ENCODE results near the gene ERAP2. TPM values are rescaled to one million over a fixed set of nuclear protein-coding genes. Genes with fewer than 3 reads are reported as not detected.

ERAP2 gene
- total RNA-seq: 10 to 100 TPM in 1 of 2 donors, 1 to 10 TPM in 1; 7.7 to 19.0 TPM

GRCh38 chr5:96876292-96876850 lies at the start of gene ERAP2:
TSS of gene ERAP2 (plus strand) at chr5:96876500. CDS start at chr5:96879686, 3,186 bp downstream.
- DNase-seq (ENCODE audit: low spot score): no peak
- WGBS: 17% methylated on average over 6 of the region's 6 CpGs
- Histone ChIP-seq H3K36me3 (no peaks in the 10 kb centered on the region), H3K27ac (peak within 1 kb of the TSS; percentile 70 to 73), H3K4me1 (replicated peaks) (no peaks in the 10 kb centered on the region), H3K27me3 (replicated peaks; ENCODE audit: insufficient read depth) (no peaks in the 10 kb centered on the region), H3K9me3 (no peaks in the 10 kb centered on the region), H3K4me3 (peak within 1 kb of the TSS; percentile 39 to 42)
- TF ChIP-seq POLR2AphosphoS5 (IDR thresholded peaks at IDR 0.05) (peak; percentile 53), CTCF (IDR thresholded peaks at IDR 0.05) (no peak)
- intact Hi-C loops (cut with DNase I): loop anchor here (5.0 kb wide), 1 partner anchor 61 kb away; the partner anchor contains the start of gene LNPEP

- Histone ChIP-seq H3K4me1 (replicated peaks) (no peaks in the 10 kb centered on the region), H3K27ac (no peak overlapping the region), H3K36me3 (no peaks in the 10 kb centered on the region), H3K4me3 (no peak overlapping the region), H3K27me3 (replicated peaks; ENCODE audit: insufficient read depth) (no peaks in the 10 kb centered on the region), H3K9me3 (no peaks in the 10 kb centered on the region)
- 92% methylated on average over 6 of the region's 6 CpGs for WGBS
- DNase-seq (ENCODE audit: low spot score): no peak
- no peak for TF ChIP-seq POLR2AphosphoS5 (IDR thresholded peaks at IDR 0.05)
- intact Hi-C loops (cut with DNase I): no loop called here
These were observed 47.0 kb upstream of the ERAP2 start for GRCh38 chr5:96829297-96829696.

- intact Hi-C loops (cut with DNase I): no loop called here
- no peak for DNase-seq (ENCODE audit: low spot score)
- TF ChIP-seq POLR2AphosphoS5 (IDR thresholded peaks at IDR 0.05) (no peak), POLR2A (IDR thresholded peaks at IDR 0.05) (no peak), CTCF (IDR thresholded peaks at IDR 0.05) (no peak)
- Histone ChIP-seq H3K36me3 (no peaks in the 10 kb centered on the region), H3K4me3 (no peak overlapping the region), H3K9me3 (no peaks in the 10 kb centered on the region), H3K27me3 (replicated peaks; ENCODE audit: insufficient read depth) (no peaks in the 10 kb centered on the region), H3K27ac (no peak overlapping the region), H3K4me1 (replicated peaks) (no peaks in the 10 kb centered on the region)
- WGBS: 94% methylated on average over 3 of the region's 3 CpGs
These were observed 42.3 kb upstream of the ERAP2 start for GRCh38 chr5:96834016-96834415.

- DNase-seq (ENCODE audit: low spot score): no peak
- Histone ChIP-seq H3K27ac (no peak overlapping the region), H3K9me3 (no peaks in the 10 kb centered on the region), H3K4me1 (replicated peaks) (no peaks in the 10 kb centered on the region), H3K36me3 (no peaks in the 10 kb centered on the region), H3K4me3 (no peak overlapping the region), H3K27me3 (replicated peaks; ENCODE audit: insufficient read depth) (no peaks in the 10 kb centered on the region)
- WGBS: 88% methylated on average over 2 of the region's 2 CpGs
- TF ChIP-seq POLR2A (IDR thresholded peaks at IDR 0.05): no peak
- no peak for TF ChIP-seq POLR2AphosphoS5 (IDR thresholded peaks at IDR 0.05)
- TF ChIP-seq CTCF (IDR thresholded peaks at IDR 0.05): no peak
- intact Hi-C loops (cut with DNase I): no loop called here
These were observed 40.5 kb upstream of the ERAP2 start for GRCh38 chr5:96835791-96836191.

- WGBS: 98% methylated on average over 1 of the region's 1 CpG
These were observed 39.5 kb upstream of the ERAP2 start for GRCh38 chr5:96836817-96837216.

More at GRCh38 chr5:96836817-96837216, 39.5 kb upstream of the ERAP2 start:
- no peak overlapping the region for H3K4me3 ChIP-seq
- no peak for DNase-seq (ENCODE audit: low spot score)
- no peaks in the 10 kb centered on the region for H3K27me3 ChIP-seq (replicated peaks; ENCODE audit: insufficient read depth)
- intact Hi-C loops (cut with DNase I): no loop called here
- TF ChIP-seq POLR2A (IDR thresholded peaks at IDR 0.05) (no peak), POLR2AphosphoS5 (IDR thresholded peaks at IDR 0.05) (no peak), CTCF (IDR thresholded peaks at IDR 0.05) (no peak)
- H3K36me3 ChIP-seq: no peaks in the 10 kb centered on the region
- H3K9me3 ChIP-seq: no peaks in the 10 kb centered on the region
- H3K27ac ChIP-seq: no peak overlapping the region
- no peaks in the 10 kb centered on the region for H3K4me1 ChIP-seq (replicated peaks)
